ENCODE data around the gene FANK1. TPM values are rescaled to one million over a fixed set of nuclear protein-coding genes. Genes with fewer than 3 reads are reported as not detected.
A peak's percentile ranks its signal among the peaks of the same experiment; 100 is the strongest.

Gene FANK1
- polyA plus RNA-seq, 2 of the 4 experiments (the other 2 are of a cell fraction): 4.1 to 5.3 TPM

DNA sequence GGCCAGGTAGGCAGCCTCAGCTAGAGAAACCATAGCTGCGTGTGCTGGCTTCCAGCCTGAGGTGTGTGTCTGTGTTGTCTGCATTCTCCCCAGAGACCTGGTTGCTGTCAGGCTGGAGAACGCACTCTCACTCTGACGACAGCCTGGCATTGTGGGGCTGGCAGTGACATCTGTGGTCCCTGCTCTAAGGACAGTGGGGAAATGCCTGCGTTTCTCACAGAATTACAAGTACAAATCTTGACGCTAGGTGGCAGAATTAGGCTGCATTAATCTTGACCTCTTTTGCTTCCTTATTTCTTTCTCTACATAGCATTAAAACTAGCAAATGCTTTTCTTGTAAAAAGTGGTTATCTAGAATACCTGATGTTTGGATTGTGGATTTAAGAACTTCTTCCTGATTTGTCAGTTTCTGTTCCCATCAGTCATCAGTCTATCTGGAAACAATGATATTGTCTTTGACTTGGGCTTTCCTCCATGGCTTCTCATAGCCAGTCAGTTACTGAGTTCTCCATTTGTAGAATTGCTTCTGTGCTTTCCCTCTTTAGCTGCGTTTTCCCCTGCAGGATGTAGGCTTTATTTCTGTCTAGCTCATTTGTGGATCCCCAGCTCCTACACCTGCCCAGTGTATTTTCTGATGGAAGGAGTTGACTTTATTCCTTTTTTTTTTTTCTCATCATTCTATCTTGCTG is 86.0 kb downstream of the FANK1 start (continued):
- no peak for TF ChIP-seq JUN (IDR thresholded peaks at IDR 0.05)
- TF ChIP-seq JUNB (IDR thresholded peaks at IDR 0.05): no peak
- TF ChIP-seq ZFP36 (IDR thresholded peaks at IDR 0.05; ENCODE audit: borderline replicate concordance, partially characterized antibody): no peak
- TF ChIP-seq PHF8 (IDR thresholded peaks at IDR 0.05; ENCODE audit: borderline replicate concordance, low read depth): no peak
- TF ChIP-seq CEBPB (IDR thresholded peaks at IDR 0.05): no peak
- no peak for TF ChIP-seq KDM5A (IDR thresholded peaks at IDR 0.05)
- no peak for TF ChIP-seq NR3C1 (IDR thresholded peaks at IDR 0.05)
- no peak for TF ChIP-seq ESRRA (IDR thresholded peaks at IDR 0.05; ENCODE audit: borderline replicate concordance, low read length)
- no peak for TF ChIP-seq EHF (CRISPR knock-in tag; IDR thresholded peaks at IDR 0.05)
- no peak for TF ChIP-seq CHD4 (IDR thresholded peaks at IDR 0.05; ENCODE audit: borderline replicate concordance)

DNA sequence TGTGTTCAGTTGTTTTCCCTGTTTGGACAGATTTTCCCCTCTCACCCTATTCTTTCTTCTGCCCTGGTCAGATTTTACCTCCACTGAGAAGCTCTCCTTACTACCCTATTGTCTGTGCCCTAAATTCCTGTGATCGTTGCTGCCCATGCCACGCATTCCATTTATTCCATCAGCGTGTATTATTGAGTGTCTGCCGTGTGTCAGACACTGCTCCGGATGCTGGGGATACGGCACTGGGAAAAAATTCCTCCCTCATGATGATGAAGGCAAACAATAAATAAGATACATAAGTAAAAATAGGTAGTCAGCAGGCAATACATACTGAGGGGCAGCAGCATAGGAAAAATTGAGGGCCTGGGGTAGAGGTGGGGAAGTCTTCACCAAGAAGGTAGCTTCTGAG is 86.8 kb downstream of the FANK1 start:
- POLR2A ChIA-PET: no interaction called here
- WGBS (ENCODE audit: missing lambda C conversion rate): 78% methylated on average over 6 of the region's 6 CpGs
- H3K9me3 ChIP-seq: no peaks in the 10 kb centered on the region
- peak overlapping the region; percentile 23 to 57; a peak in 4 of 6 replicates for H3K27ac ChIP-seq
- no peak for ATAC-seq
- no peak overlapping the region for H3K4me2 ChIP-seq
- TF ChIP-seq, protein P1, sequence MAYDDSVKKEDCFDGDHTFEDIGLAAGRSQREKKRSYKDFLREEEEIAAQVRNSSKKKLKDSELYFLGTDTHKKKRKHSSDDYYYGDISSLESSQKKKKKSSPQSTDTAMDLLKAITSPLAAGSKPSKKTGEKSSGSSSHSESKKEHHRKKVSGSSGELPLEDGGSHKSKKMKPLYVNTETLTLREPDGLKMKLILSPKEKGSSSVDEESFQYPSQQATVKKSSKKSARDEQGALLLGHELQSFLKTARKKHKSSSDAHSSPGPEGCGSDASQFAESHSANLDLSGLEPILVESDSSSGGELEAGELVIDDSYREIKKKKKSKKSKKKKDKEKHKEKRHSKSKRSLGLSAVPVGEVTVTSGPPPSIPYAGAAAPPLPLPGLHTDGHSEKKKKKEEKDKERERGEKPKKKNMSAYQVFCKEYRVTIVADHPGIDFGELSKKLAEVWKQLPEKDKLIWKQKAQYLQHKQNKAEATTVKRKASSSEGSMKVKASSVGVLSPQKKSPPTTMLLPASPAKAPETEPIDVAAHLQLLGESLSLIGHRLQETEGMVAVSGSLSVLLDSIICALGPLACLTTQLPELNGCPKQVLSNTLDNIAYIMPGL (CRISPR knock-in tag; IDR thresholded peaks at IDR 0.05; ENCODE audit: borderline replicate concordance): no peak
- no peak for TF ChIP-seq BCL3 (IDR thresholded peaks at IDR 0.05)
- no peak for TF ChIP-seq HOXA7 (CRISPR knock-in tag; IDR thresholded peaks at IDR 0.05)
- TF ChIP-seq ZNF302 (CRISPR knock-in tag; IDR thresholded peaks at IDR 0.05): no peak
- no peak for TF ChIP-seq HOXB13 (CRISPR knock-in tag; IDR thresholded peaks at IDR 0.05; ENCODE audit: low read depth)
- no peak for TF ChIP-seq HDAC2 (IDR thresholded peaks at IDR 0.05)
- no peak for TF ChIP-seq EP300 (IDR thresholded peaks at IDR 0.05)
- no peak for TF ChIP-seq CHD2 (IDR thresholded peaks at IDR 0.05; ENCODE audit: low read length, partially characterized antibody)
- TF ChIP-seq CBX8 (IDR thresholded peaks at IDR 0.05): no peak
- TF ChIP-seq SREBF2 (IDR thresholded peaks at IDR 0.05): no peak
- TF ChIP-seq CTCF (IDR thresholded peaks at IDR 0.05): no peak
- no peak for TF ChIP-seq EHMT2 (IDR thresholded peaks at IDR 0.05; ENCODE audit: low read depth)
- no peak for TF ChIP-seq MAZ (IDR thresholded peaks at IDR 0.05; ENCODE audit: borderline replicate concordance, low read depth, low read length)
- no peak for TF ChIP-seq EHF (CRISPR knock-in tag; IDR thresholded peaks at IDR 0.05)
- no peak for TF ChIP-seq GATA3 (IDR thresholded peaks at IDR 0.05; ENCODE audit: borderline replicate concordance)
- TF ChIP-seq KDM5A (IDR thresholded peaks at IDR 0.05): no peak
- TF ChIP-seq HES2 (IDR thresholded peaks at IDR 0.05): no peak
- TF ChIP-seq, protein P2, sequence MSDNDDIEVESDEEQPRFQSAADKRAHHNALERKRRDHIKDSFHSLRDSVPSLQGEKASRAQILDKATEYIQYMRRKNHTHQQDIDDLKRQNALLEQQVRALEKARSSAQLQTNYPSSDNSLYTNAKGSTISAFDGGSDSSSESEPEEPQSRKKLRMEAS (IDR thresholded peaks at IDR 0.05): no peak
- no peak for TF ChIP-seq ZC3H11A (IDR thresholded peaks at IDR 0.05)
- H3K4me3 ChIP-seq: no peak overlapping the region
- CTCF ChIA-PET: interaction anchor here (0.6 to 5.7 kb wide), 45 partner anchors 8 to 1042 kb away, joined by 3 to 58 read pairs (median 4); partner anchors contain the start of gene ADAM12
- no peak for DNase-seq (ENCODE audit: low read depth in 1 of 2, low spot score in 1 of 2)
- peaks cover 27% of the 10 kb centered on the region; the same call in 2 of the 3 replicates for H3K4me1 ChIP-seq
- no peak for FAIRE-seq
